LNCaP clone FGC (cell line): ENCODE measurements around the gene XYLT1.
"Not testable (repeated sequence)": the region's sequence is repeated elsewhere in the genome, so short reads cannot be mapped to it uniquely, and the experiment has no call there.

ENCODE experiments used
- DNase-seq: peaks from one replicate; pipeline ENCODE4 v3.0.0-alpha.2; 2011; ENCODE audit warnings: low read depth
- H3K4me3 ChIP-seq: 2 replicates; pipeline ENCODE4 v1.5.1; 2011; ENCODE audit warnings: mild to moderate bottlenecking, low read depth, low read length, control low read depth
- CTCF ChIP-seq: IDR thresholded peaks from 2 replicates; pipeline ENCODE4 v1.5.1; 2012; ENCODE audit warnings: mild to moderate bottlenecking; ENCODE audit not compliant: control insufficient read depth, insufficient read depth; ENCODE audit errors: extremely low read depth

The XYLT1 gene

DNA sequence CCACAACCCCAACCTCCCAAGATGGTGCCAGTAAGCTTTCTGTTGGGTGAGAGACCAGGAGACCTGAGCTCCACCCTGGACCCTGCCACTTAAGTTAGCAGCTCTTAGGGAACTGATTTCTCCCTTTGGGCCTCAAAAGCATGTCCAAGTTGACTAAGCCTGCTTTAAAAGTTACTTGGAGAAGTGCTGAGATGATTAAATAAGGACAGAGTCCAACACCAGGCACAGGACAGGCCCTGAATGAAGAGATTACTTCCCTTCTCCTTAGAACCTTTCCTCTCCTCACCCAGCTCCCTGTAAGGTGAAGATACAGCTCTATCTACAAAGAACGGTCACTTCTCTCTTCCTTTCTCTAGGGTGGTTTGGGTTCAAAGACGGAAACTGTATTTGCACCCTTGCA, 162.6 kb downstream of the XYLT1 start:
- no peak for DNase-seq
- no peak overlapping the region for H3K4me3 ChIP-seq
- TF ChIP-seq CTCF, result no peak

GRCh38 chr16:17307504-17307903, 163.3 kb downstream of the XYLT1 start:
- H3K4me3 ChIP-seq, result no peak overlapping the region
- DNase-seq, result no peak
- no peak for TF ChIP-seq CTCF

GRCh38 chr16:17306745-17307144, 164.0 kb downstream of the XYLT1 start:
- TF ChIP-seq CTCF, result no peak
- no peak for DNase-seq
- no peak overlapping the region for H3K4me3 ChIP-seq

DNA sequence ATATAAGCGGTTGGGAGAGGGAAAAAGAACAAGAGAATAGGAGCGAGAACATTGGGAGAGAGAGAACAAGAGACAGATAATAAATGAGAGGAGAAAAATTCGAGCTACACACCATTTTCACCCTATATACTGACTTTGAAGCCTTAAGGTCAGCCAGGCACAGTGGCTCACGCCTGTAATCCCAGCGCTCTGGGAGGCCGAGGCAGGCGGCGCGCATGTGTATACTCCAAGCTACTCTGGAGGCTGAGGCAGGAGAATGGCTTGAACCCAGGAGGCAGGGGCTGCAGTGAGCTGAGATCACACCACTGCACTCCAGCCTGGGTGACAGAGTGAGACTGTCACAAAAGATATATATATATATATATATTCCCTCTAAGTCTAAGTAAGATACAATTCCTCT, 164.5 kb downstream of the XYLT1 start:
- not testable (repeated sequence) for H3K4me3 ChIP-seq, DNase-seq

GRCh38 chr16:17305694-17306093, 165.1 kb downstream of the XYLT1 start:
- no peak for DNase-seq
- TF ChIP-seq CTCF, result no peak
- no peak overlapping the region for H3K4me3 ChIP-seq

DNA sequence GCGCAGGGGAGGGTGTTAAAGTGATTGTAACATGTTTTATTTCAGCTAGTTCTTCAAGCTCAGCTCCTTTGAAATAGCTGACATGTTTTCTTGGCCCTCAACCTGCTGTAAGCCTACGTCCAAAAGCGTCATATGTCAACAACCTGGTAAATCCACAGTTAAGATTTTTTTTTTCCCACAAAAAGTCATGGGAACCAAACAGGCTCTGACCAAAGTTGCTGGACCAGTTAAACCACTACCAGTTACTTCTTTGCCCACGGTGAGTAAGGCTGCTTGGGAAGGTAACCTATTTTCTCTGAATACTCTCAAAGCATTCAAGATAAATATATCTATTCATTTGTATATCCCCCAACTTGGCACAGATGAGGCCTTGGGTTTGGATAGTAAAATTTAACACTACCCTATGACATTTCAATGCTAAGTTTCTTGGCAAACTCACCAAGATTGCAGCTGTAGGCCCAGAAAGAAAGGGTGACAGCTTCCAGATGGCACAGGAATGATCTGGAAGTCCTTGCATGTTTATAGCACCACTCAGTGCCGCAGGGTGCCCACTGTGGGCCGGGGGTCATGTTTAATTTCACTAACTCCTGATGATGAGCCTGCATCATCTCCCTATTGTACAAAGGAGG, 166.2 kb downstream of the XYLT1 start:
- H3K4me3 ChIP-seq, result no peak overlapping the region
- no peak for TF ChIP-seq CTCF
- DNase-seq, result peak; percentile 97

DNA sequence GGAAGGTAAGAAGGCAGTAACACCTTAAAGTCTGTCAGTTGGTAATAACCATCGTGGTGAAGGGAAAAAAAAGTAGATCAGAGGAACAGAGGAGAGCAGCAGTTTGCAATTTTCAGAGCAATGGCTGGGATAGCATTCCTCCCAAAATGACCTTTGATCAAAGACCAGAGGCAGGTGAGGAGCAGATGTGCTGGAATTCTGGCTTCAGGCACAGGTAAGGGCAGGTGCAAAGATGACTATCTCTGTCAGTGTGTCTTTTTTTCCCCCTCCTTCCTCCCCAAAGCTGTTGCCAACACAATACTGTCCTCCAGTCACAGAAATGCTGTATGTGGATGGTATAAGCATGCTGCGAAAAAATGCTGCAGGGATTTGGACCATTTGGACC, 166.7 kb downstream of the XYLT1 start:
- DNase-seq, result peak; percentile 10
- no peak for TF ChIP-seq CTCF
- H3K4me3 ChIP-seq, result no peak overlapping the region
